ENCODE measurements around the gene DSCAML1. TPM values are rescaled to one million over a fixed set of nuclear protein-coding genes. Genes with fewer than 3 reads are reported as not detected.

Gene DSCAML1
- total RNA-seq, 2 donors from 2014 or later = 0.33 to 1.6 TPM

DNA sequence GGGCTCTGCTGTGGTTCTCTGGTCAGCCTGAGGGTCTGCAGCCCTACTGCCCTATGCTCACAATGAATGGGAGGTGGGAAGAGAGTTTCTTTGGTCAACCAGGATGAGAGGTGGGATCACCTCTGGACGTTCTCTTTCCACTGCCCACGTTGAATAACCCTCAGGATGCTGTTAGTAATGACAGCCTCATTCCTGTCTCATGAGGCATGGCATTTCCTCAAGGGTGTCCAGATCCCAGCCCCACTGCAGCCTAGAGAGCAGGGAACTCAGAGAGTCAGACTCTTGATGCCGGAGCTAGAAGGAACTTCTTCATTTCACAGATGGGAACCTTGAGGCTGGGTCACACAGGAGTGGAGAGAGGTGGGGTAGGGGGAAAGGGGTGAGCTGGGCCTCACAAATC lies 273.3 kb downstream of the DSCAML1 start:
- Histone ChIP-seq H3K27ac (no peak overlapping the region), H3K4me3 (no peak overlapping the region), H3K4me1 (peaks cover 22% of the 10 kb centered on the region), H3K27me3 (no peaks in the 10 kb centered on the region), H3K36me3 (replicated peaks in 1 of 2; ENCODE audit: insufficient read depth in 1 of 2, low read depth in 2 of 2) (no peaks in the 10 kb centered on the region), H3K9me3 (no peaks in the 10 kb centered on the region)
- WGBS, 2 donors = 29 to 56% methylated on average over 3 of the region's 3 CpGs
- ATAC-seq (no peak), DNase-seq (no peak)
- intact Hi-C loops (cut with DNase I) = no loop called here
- TF ChIP-seq, protein P1, sequence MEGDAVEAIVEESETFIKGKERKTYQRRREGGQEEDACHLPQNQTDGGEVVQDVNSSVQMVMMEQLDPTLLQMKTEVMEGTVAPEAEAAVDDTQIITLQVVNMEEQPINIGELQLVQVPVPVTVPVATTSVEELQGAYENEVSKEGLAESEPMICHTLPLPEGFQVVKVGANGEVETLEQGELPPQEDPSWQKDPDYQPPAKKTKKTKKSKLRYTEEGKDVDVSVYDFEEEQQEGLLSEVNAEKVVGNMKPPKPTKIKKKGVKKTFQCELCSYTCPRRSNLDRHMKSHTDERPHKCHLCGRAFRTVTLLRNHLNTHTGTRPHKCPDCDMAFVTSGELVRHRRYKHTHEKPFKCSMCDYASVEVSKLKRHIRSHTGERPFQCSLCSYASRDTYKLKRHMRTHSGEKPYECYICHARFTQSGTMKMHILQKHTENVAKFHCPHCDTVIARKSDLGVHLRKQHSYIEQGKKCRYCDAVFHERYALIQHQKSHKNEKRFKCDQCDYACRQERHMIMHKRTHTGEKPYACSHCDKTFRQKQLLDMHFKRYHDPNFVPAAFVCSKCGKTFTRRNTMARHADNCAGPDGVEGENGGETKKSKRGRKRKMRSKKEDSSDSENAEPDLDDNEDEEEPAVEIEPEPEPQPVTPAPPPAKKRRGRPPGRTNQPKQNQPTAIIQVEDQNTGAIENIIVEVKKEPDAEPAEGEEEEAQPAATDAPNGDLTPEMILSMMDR (IDR thresholded peaks at IDR 0.05) = no peak
- no peak for TF ChIP-seq POLR2A (IDR thresholded peaks at IDR 0.05)

DNA sequence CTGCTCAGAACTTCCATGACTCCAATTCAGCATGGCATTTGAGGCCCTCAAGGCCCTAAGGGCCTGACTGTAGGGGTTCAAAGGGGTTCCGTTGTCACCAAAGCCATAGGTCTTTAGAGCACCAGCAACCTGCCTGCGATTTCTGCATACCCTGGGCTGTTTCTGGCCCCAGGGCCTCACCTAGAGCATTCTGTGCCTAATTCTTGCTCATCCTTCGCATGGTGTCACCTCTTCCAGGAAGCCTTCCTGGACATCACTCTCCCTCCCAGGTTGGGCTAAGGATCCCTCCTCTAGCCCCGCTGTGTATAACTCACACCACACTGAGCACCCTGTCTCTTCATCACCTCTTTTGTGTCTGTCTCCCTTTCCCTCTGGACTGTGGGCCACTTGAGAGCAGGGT lies 275.0 kb downstream of the DSCAML1 start:
- ATAC-seq = no peak
- H3K9me3 ChIP-seq = no peaks in the 10 kb centered on the region
- no peaks in the 10 kb centered on the region for H3K36me3 ChIP-seq (replicated peaks in 1 of 2; ENCODE audit: insufficient read depth in 1 of 2, low read depth in 2 of 2)
- H3K27me3 ChIP-seq = no peaks in the 10 kb centered on the region
- intact Hi-C loops (cut with DNase I) = no loop called here
- no peak for TF ChIP-seq POLR2A (IDR thresholded peaks at IDR 0.05)
- TF ChIP-seq, protein P1 (IDR thresholded peaks at IDR 0.05) = no peak
- H3K4me1 ChIP-seq = peaks cover 16% of the 10 kb centered on the region
- 70 to 77% methylated on average over 4 of the region's 4 CpGs for WGBS, 2 donors
- no peak for DNase-seq
- no peak overlapping the region for H3K27ac ChIP-seq
- no peak overlapping the region for H3K4me3 ChIP-seq

DNA sequence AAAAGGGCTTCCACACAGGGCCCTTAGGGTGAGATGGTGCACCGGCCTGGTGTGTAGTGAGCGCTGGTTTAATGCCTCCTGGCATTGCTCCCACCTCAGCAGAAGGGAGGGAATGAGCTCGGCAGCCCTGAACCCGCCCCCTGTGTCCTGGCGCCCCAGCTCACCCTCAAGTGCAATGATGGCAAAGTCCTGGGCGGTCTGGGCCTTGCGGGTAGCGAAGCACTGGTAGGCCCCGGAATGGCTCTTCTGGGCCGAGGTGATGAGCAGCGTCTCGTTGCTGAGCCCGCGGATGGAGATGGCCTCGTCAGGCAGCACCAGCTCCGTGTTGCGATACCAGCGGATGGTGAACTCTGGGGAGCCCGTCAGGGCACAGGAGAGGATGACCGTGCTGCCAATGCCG lies 276.1 kb downstream of the DSCAML1 start:
- TF ChIP-seq POLR2A (IDR thresholded peaks at IDR 0.05) = no peak
- TF ChIP-seq, protein P1 (IDR thresholded peaks at IDR 0.05) = no peak
- H3K9me3 ChIP-seq = no peaks in the 10 kb centered on the region
- H3K4me1 ChIP-seq = peaks cover 16% of the 10 kb centered on the region
- no peak overlapping the region for H3K4me3 ChIP-seq
- DNase-seq = no peak
- intact Hi-C loops (cut with DNase I) = no loop called here
- no peak for ATAC-seq
- no peaks in the 10 kb centered on the region for H3K27me3 ChIP-seq
- no peak overlapping the region for H3K27ac ChIP-seq
- no peaks in the 10 kb centered on the region for H3K36me3 ChIP-seq (replicated peaks in 1 of 2; ENCODE audit: insufficient read depth in 1 of 2, low read depth in 2 of 2)
- WGBS, 2 donors = 89 to 92% methylated on average over 11 to 21 of the region's 21 CpGs

DNA sequence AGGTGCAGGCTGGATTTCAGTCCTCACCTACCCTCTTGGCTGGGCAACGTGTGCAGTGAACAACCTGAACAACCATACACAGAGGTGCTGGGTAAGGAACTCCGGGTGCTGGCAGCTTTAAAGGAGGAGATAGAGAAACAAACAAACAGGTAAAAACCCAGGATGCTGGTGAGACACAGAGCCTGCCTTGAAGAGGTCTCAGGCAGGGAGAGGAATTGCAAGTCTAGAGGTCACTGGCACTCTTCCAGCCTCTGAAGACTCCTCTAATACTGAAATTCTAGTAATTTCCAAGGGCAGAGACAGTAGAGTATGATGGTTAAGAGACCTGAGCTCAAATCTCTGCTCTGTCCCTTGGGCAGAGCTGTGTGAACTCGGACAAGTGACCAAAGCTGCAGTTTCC lies 276.8 kb downstream of the DSCAML1 start:
- Histone ChIP-seq H3K4me1 (peaks cover 16% of the 10 kb centered on the region), H3K27me3 (no peaks in the 10 kb centered on the region), H3K4me3 (no peak overlapping the region), H3K27ac (peak overlapping the region in 1 of 4 donors; percentile 30), H3K36me3 (replicated peaks in 1 of 2; ENCODE audit: insufficient read depth in 1 of 2, low read depth in 2 of 2) (no peaks in the 10 kb centered on the region), H3K9me3 (no peaks in the 10 kb centered on the region)
- 66 to 74% methylated on average over 3 of the region's 3 CpGs for WGBS, 2 donors
- TF ChIP-seq POLR2A (IDR thresholded peaks at IDR 0.05) = no peak
- TF ChIP-seq, protein P1 (IDR thresholded peaks at IDR 0.05) = no peak
- intact Hi-C loops (cut with DNase I) = no loop called here
- DNase-seq (no peak), ATAC-seq (no peak)

DNA sequence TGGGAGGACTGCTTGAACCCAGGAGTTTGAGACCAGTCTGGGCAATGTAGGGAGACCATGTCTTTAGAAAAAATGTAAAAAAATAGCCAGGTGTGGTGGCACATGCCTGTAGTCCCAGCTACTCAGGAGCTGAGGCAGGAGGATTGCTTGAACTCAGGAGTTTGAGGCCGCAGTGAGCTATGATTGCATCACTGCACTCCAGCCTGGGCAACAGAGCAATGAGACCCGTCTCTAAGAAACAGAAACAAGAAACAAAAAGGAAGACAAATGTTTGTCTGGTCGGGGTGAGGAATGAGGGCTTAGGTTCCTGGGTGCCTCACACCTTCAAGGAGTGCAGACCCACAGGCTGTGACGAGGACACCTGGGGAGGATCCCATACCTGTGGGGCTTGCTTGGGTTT lies 277.4 kb downstream of the DSCAML1 start:
- ATAC-seq (peak; percentile 21), DNase-seq (no peak)
- H3K4me1 ChIP-seq = peaks cover 16% of the 10 kb centered on the region
- no peaks in the 10 kb centered on the region for H3K9me3 ChIP-seq
- no peaks in the 10 kb centered on the region for H3K36me3 ChIP-seq (replicated peaks in 1 of 2; ENCODE audit: insufficient read depth in 1 of 2, low read depth in 2 of 2)
- TF ChIP-seq, protein P1 (IDR thresholded peaks at IDR 0.05) = no peak
- TF ChIP-seq POLR2A (IDR thresholded peaks at IDR 0.05) = no peak
- H3K27ac ChIP-seq = peak overlapping the region in 2 of 4 donors; percentile 3 to 30
- no peak overlapping the region for H3K4me3 ChIP-seq
- intact Hi-C loops (cut with DNase I) = no loop called here
- WGBS, 2 donors = 64 to 69% methylated on average over 4 of the region's 4 CpGs
- no peaks in the 10 kb centered on the region for H3K27me3 ChIP-seq
